H9 (cell line): ENCODE measurements around the gene RWDD1. TPM values are rescaled to one million over a fixed set of nuclear protein-coding genes. Genes with fewer than 3 reads are reported as not detected.

ENCODE experiments used
- DNase-seq: peaks from one replicate; pipeline ENCODE4 v3.0.0-alpha.2; 2017
- H2AFZ ChIP-seq: one replicate; pipeline ENCODE4 v1.6.1; 2013; ENCODE audit warnings: mild to moderate bottlenecking, low read length, control low read depth, moderate library complexity
- H2AK5ac ChIP-seq: 2 replicates; pipeline ENCODE4 v1.6.1; 2013; ENCODE audit warnings: low read length, control low read depth, mixed read lengths; ENCODE audit not compliant: insufficient read length
- H2BK120ac ChIP-seq: one replicate; pipeline ENCODE4 v1.6.1; 2013; ENCODE audit warnings: low read depth, mild to moderate bottlenecking, low read length, control low read depth, inconsistent platforms; ENCODE audit not compliant: poor library complexity, severe bottlenecking
- H2BK12ac ChIP-seq: 2 replicates; pipeline ENCODE4 v1.6.1; 2013; ENCODE audit warnings: low read length, control low read depth, mixed read lengths, low read depth; ENCODE audit not compliant: insufficient read length
- H2BK15ac ChIP-seq: 2 replicates; pipeline ENCODE4 v1.6.1; 2013; ENCODE audit warnings: low read depth, low read length, control low read depth
- H2BK20ac ChIP-seq: one replicate; pipeline ENCODE4 v1.6.1; 2013; ENCODE audit warnings: low read depth, mild to moderate bottlenecking, low read length, control low read depth, inconsistent platforms; ENCODE audit not compliant: poor library complexity, severe bottlenecking
- H2BK5ac ChIP-seq: 2 replicates; pipeline ENCODE4 v1.6.1; 2013; ENCODE audit warnings: low read length, control low read depth, mixed read lengths; ENCODE audit not compliant: insufficient read length
- H3K14ac ChIP-seq: 2 replicates; pipeline ENCODE4 v1.6.1; 2013; ENCODE audit warnings: low read length, control low read depth; ENCODE audit not compliant: insufficient read depth
- H3K18ac ChIP-seq: 2 replicates; pipeline ENCODE4 v1.6.1; 2013; ENCODE audit warnings: low read depth, mild to moderate bottlenecking, mixed read lengths, low read length, control low read depth; ENCODE audit not compliant: insufficient read length
- H3K23ac ChIP-seq: 2 replicates; pipeline ENCODE4 v1.6.1; 2013; ENCODE audit warnings: low read length, control low read depth, mixed read lengths, low read depth; ENCODE audit not compliant: insufficient read length
- H3K23me2 ChIP-seq: 2 replicates; pipeline ENCODE4 v1.6.1; 2013; ENCODE audit warnings: low read depth, mild to moderate bottlenecking, mixed read lengths, low read length, control low read depth; ENCODE audit not compliant: insufficient read length, poor library complexity, severe bottlenecking
- H3K27ac ChIP-seq: 2 replicates; pipeline ENCODE4 v1.5.1; 2013; ENCODE audit warnings: low read length, control low read depth, mixed read lengths, low read depth; ENCODE audit not compliant: insufficient read length
- H3K27me3 ChIP-seq: 2 replicates; pipeline ENCODE4 v1.6.1; 2013; ENCODE audit warnings: low read length, control low read depth, inconsistent platforms; ENCODE audit not compliant: insufficient read depth
- H3K4ac ChIP-seq: 2 replicates; pipeline ENCODE4 v1.6.1; 2013; ENCODE audit warnings: low read depth, mild to moderate bottlenecking, control low read depth, inconsistent platforms, low read length, moderate library complexity
- H3K4me1 ChIP-seq: 2 replicates; pipeline ENCODE4 v1.6.1; 2013; ENCODE audit warnings: low read length, control low read depth, inconsistent platforms; ENCODE audit not compliant: insufficient read depth
- H3K4me2 ChIP-seq: 2 replicates; pipeline ENCODE4 v1.6.1; 2013; ENCODE audit warnings: low read length, control low read depth, mixed read lengths; ENCODE audit not compliant: insufficient read length, insufficient read depth
- H3K56ac ChIP-seq: 2 replicates; pipeline ENCODE4 v1.6.1; 2013; ENCODE audit warnings: low read depth, mild to moderate bottlenecking, mixed read lengths, low read length, control low read depth; ENCODE audit not compliant: insufficient read length
- H3K79me1 ChIP-seq: 2 replicates; pipeline ENCODE4 v1.6.1; 2013; ENCODE audit warnings: low read depth, mild to moderate bottlenecking, moderate library complexity, low read length, control low read depth, inconsistent platforms; ENCODE audit not compliant: insufficient read depth, poor library complexity, severe bottlenecking
- H3K79me2 ChIP-seq: 2 replicates; pipeline ENCODE4 v1.6.1; 2013; ENCODE audit warnings: low read length, control low read depth, inconsistent platforms; ENCODE audit not compliant: insufficient read depth
- H3K9ac ChIP-seq: 2 replicates; pipeline ENCODE4 v1.6.1; 2013; ENCODE audit warnings: low read length, control low read depth, mixed read lengths; ENCODE audit not compliant: insufficient read length; ENCODE audit errors: extremely low read depth
- H3K9me3 ChIP-seq: one replicate; pipeline ENCODE4 v1.6.1; 2013; ENCODE audit warnings: low read depth, low read length, inconsistent platforms; ENCODE audit not compliant: control insufficient read depth
- H3T11ph ChIP-seq: one replicate; pipeline ENCODE4 v1.6.1; 2013; ENCODE audit warnings: mild to moderate bottlenecking, low read length, control low read depth, inconsistent platforms
- H4K20me1 ChIP-seq: one replicate; pipeline ENCODE4 v1.6.1; 2013; ENCODE audit not compliant: control insufficient read depth, insufficient read length, insufficient read depth
- H4K5ac ChIP-seq: 2 replicates; pipeline ENCODE4 v1.6.1; 2013; ENCODE audit warnings: low read depth, mild to moderate bottlenecking, mixed read lengths, low read length, control low read depth; ENCODE audit not compliant: insufficient read length
- H4K8ac ChIP-seq: replicated peaks from 2 replicates; pipeline ENCODE4 v1.6.1; 2013; ENCODE audit warnings: low read length, control low read depth, mixed read lengths, low read depth; ENCODE audit not compliant: insufficient read length
- H4K91ac ChIP-seq: 2 replicates; pipeline ENCODE4 v1.6.1; 2013; ENCODE audit warnings: low read depth, mild to moderate bottlenecking, moderate library complexity, mixed read lengths, low read length, control low read depth; ENCODE audit not compliant: insufficient read length
- H3K27ac Mint-ChIP-seq, 3 experiments: 2 replicates in 2 of 3; 3 replicates in 1 of 3; pipeline ENCODE4 v1.8.0; 2020 to 2021; ENCODE audit warnings: mixed read lengths in 3 of 3, mild to moderate bottlenecking in 1 of 3, moderate library complexity in 1 of 3
- H3K27me3 Mint-ChIP-seq: 2 replicates; pipeline ENCODE4 v1.8.0; 2021; ENCODE audit warnings: low read depth, mild to moderate bottlenecking, moderate library complexity, mixed read lengths
- H3K36me3 Mint-ChIP-seq, 3 experiments: 2 replicates in 2 of 3; 3 replicates in 1 of 3; pipeline ENCODE4 v1.8.0; 2020 to 2021; ENCODE audit warnings: low read depth in 3 of 3, mixed read lengths in 3 of 3; ENCODE audit not compliant: insufficient read depth in 1 of 3
- H3K4me1 Mint-ChIP-seq, 2 experiments: 2 replicates each; pipeline ENCODE4 v1.8.0; 2020; ENCODE audit warnings: mixed read lengths in 2 of 2
- H3K4me3 Mint-ChIP-seq, 2 experiments: 2 replicates in 1 of 2; 3 replicates in 1 of 2; pipeline ENCODE4 v1.8.0; 2020 to 2021; ENCODE audit warnings: mild to moderate bottlenecking in 2 of 2, mixed read lengths in 2 of 2, moderate library complexity in 1 of 2
- H3K9me3 Mint-ChIP-seq, 2 experiments: 2 replicates in 1 of 2; 3 replicates in 1 of 2; pipeline ENCODE4 v1.8.0; 2020; ENCODE audit warnings: mild to moderate bottlenecking in 2 of 2, mixed read lengths in 2 of 2, moderate library complexity in 1 of 2
- CTCF ChIP-seq: fragments of 200-600 bp; sonication (generic); conservative IDR thresholded peaks from 3 replicates; pipeline ENCODE4 v1.8.0; 2021; ENCODE audit warnings: antibody characterized with exemption, mild to moderate bottlenecking
- total RNA-seq: library from RNA; stranded (reverse); gene quantifications from 2 replicates; pipeline ENCODE4 v1.2.1, GENCODE V29; 2021

RWDD1 gene
- total RNA-seq, 1 experiment from 2014 or later: 42.0 TPM

- Histone ChIP-seq H2BK12ac (no peak overlapping the region), H3K79me2 (no peaks in the 10 kb centered on the region), H4K5ac (no peak overlapping the region), H3K14ac (no peak overlapping the region), H2BK5ac (no peak overlapping the region), H3K9me3 (no peaks in the 10 kb centered on the region), H2BK15ac (no peak overlapping the region), H3K23me2 (no peaks in the 10 kb centered on the region), H3K18ac (no peak overlapping the region), H3K27me3 (no peaks in the 10 kb centered on the region), H4K91ac (no peak overlapping the region), H4K8ac (no peak overlapping the region), H3K9ac (no peak overlapping the region), H3K23ac (no peak overlapping the region), H4K20me1 (no peaks in the 10 kb centered on the region), H3K4me1 (peaks cover 4% of the 10 kb centered on the region; the same call in 1 of the 2 replicates), H2BK120ac (no peak overlapping the region), H3T11ph (no peak overlapping the region), H3K79me1 (no peaks in the 10 kb centered on the region), H3K4me2 (no peak overlapping the region), H2AK5ac (no peak overlapping the region), H3K56ac (no peak overlapping the region), H2AFZ (no peak overlapping the region), H3K4ac (no peak overlapping the region), H3K27ac (no peak overlapping the region), H2BK20ac (no peak overlapping the region)
- no peaks in the 10 kb centered on the region for H3K36me3 Mint-ChIP-seq
- no peak overlapping the region for H3K4me3 Mint-ChIP-seq
- DNase-seq: no peak
- H3K27me3 Mint-ChIP-seq: no peaks in the 10 kb centered on the region
- no peaks in the 10 kb centered on the region for H3K9me3 Mint-ChIP-seq
- no peak overlapping the region for H3K27ac Mint-ChIP-seq
- TF ChIP-seq CTCF: no peak
- H3K4me1 Mint-ChIP-seq: peaks cover 22 to 26% of the 10 kb centered on the region in 2 experiments
Observed at GRCh38 chr6:116535109-116535508, 36.2 kb upstream of the RWDD1 start.
